Measurements from ENCODE around the gene SBSN. TPM values are rescaled to one million over a fixed set of nuclear protein-coding genes. Genes with fewer than 3 reads are reported as not detected.
A peak's percentile ranks its signal among the peaks of the same experiment; 100 is the strongest.

SBSN gene
- total RNA-seq, 1 donor from 2014 or later, result 0.21 TPM

- no peak for DNase-seq (ENCODE audit: low read depth, low spot score)
- H3K9me3 Mint-ChIP-seq, result no peaks in the 10 kb centered on the region
- no peak for TF ChIP-seq CTCF (conservative IDR thresholded peaks at IDR 0.05)
- peak overlapping the region; percentile 82 for H3K4me3 Mint-ChIP-seq
- no peaks in the 10 kb centered on the region for H3K36me3 Mint-ChIP-seq (ENCODE audit: low read depth)
- peaks cover 10% of the 10 kb centered on the region for H3K4me1 Mint-ChIP-seq
- H3K27ac Mint-ChIP-seq (ENCODE audit: unreplicated experiment), result no peak overlapping the region
- peaks cover 77% of the 10 kb centered on the region for H3K27me3 Mint-ChIP-seq (ENCODE audit: low read depth)
Observed at GRCh38 chr19:35556846-35557538, 28.9 kb upstream of the SBSN start.

- peaks cover 68% of the 10 kb centered on the region for H3K27me3 Mint-ChIP-seq (ENCODE audit: low read depth)
- no peaks in the 10 kb centered on the region for H3K36me3 Mint-ChIP-seq (ENCODE audit: low read depth)
- H3K27ac Mint-ChIP-seq (ENCODE audit: unreplicated experiment), result no peak overlapping the region
- peak overlapping the region; percentile 56 for H3K4me3 Mint-ChIP-seq
- no peak for TF ChIP-seq CTCF (conservative IDR thresholded peaks at IDR 0.05)
- DNase-seq (ENCODE audit: low read depth, low spot score), result no peak
- peaks cover 10% of the 10 kb centered on the region for H3K4me1 Mint-ChIP-seq
- H3K9me3 Mint-ChIP-seq, result no peaks in the 10 kb centered on the region
Observed at GRCh38 chr19:35556025-35556590, 28.0 kb upstream of the SBSN start.

- TF ChIP-seq CTCF (conservative IDR thresholded peaks at IDR 0.05), result peak; percentile 38
- Mint-ChIP-seq H3K27me3 (ENCODE audit: low read depth) (peaks cover 61% of the 10 kb centered on the region), H3K4me3 (peak overlapping the region; percentile 56), H3K4me1 (peaks cover 10% of the 10 kb centered on the region), H3K9me3 (no peaks in the 10 kb centered on the region), H3K27ac (ENCODE audit: unreplicated experiment) (no peak overlapping the region), H3K36me3 (ENCODE audit: low read depth) (no peaks in the 10 kb centered on the region)
- no peak for DNase-seq (ENCODE audit: low read depth, low spot score)
Observed at GRCh38 chr19:35555301-35556005, 27.3 kb upstream of the SBSN start.

GRCh38 chr19:35554076-35554475, 26.0 kb upstream of the SBSN start:
- no peak for DNase-seq (ENCODE audit: low read depth, low spot score)
- peaks cover 48% of the 10 kb centered on the region for H3K27me3 Mint-ChIP-seq (ENCODE audit: low read depth)

More at GRCh38 chr19:35554076-35554475, 26.0 kb upstream of the SBSN start:
- no peak for TF ChIP-seq CTCF (conservative IDR thresholded peaks at IDR 0.05)
- Mint-ChIP-seq H3K9me3 (no peaks in the 10 kb centered on the region), H3K27ac (ENCODE audit: unreplicated experiment) (no peak overlapping the region), H3K36me3 (ENCODE audit: low read depth) (no peaks in the 10 kb centered on the region), H3K4me3 (peak overlapping the region; percentile 10), H3K4me1 (peaks cover 14% of the 10 kb centered on the region)

All from neural crest cell (in vitro differentiated cells).